ENCODE measurements around the gene CLCNKA.
"Not testable (repeated sequence)": the region's sequence is repeated elsewhere in the genome, so short reads cannot be mapped to it uniquely, and the experiment has no call there.

Gene CLCNKA

GRCh38 chr1:16021681-16022080, at the start of gene CLCNKA:
TSS of gene CLCNKA (plus strand) at chr1:16022036. CDS start at chr1:16022620, 584 bp downstream.
- ATAC-seq = no peak

- no peak for ATAC-seq
Measured at GRCh38 chr1:15972409-15972808, 49.4 kb upstream of the CLCNKA start.

GRCh38 chr1:15973772-15974171, 48.1 kb upstream of the CLCNKA start:
- ATAC-seq = no peak

GRCh38 chr1:15974855-15975254, 47.0 kb upstream of the CLCNKA start:
- ATAC-seq = peak; percentile 39 to 48

- peak; percentile 62 to 69 for ATAC-seq
Measured at GRCh38 chr1:15975358-15975804, 46.5 kb upstream of the CLCNKA start.

- ATAC-seq = peak; percentile 87 to 88
Measured at GRCh38 chr1:15975805-15976680, 45.8 kb upstream of the CLCNKA start, which contains the start of gene ZBTB17. TSS of gene ZBTB17 (minus strand) at chr1:15976101. CDS start at chr1:15948495, 27,606 bp downstream.

GRCh38 chr1:15977947-15978346, 43.9 kb upstream of the CLCNKA start:
- not testable (repeated sequence) for ATAC-seq

- ATAC-seq = no peak
Measured at GRCh38 chr1:15981679-15982078, 40.2 kb upstream of the CLCNKA start.

- ATAC-seq = no peak
Measured at GRCh38 chr1:15983275-15983674, 38.6 kb upstream of the CLCNKA start.

GRCh38 chr1:15985611-15986297, 36.1 kb upstream of the CLCNKA start:
- no peak for ATAC-seq

- no peak for ATAC-seq
Measured at GRCh38 chr1:15988856-15989736, 32.7 kb upstream of the CLCNKA start.

- no peak for ATAC-seq
Measured at GRCh38 chr1:15989776-15990175, 32.1 kb upstream of the CLCNKA start.

- ATAC-seq = no peak
Measured at GRCh38 chr1:15991427-15992186, 30.2 kb upstream of the CLCNKA start.

- no peak for ATAC-seq
Measured at GRCh38 chr1:15992187-15992553, 29.7 kb upstream of the CLCNKA start.

GRCh38 chr1:15992582-15993500, 29.0 kb upstream of the CLCNKA start:
- no peak for ATAC-seq

- ATAC-seq = no peak
Measured at GRCh38 chr1:15993666-15994065, 28.2 kb upstream of the CLCNKA start.

- no peak for ATAC-seq
Measured at GRCh38 chr1:15994081-15994480, 27.8 kb upstream of the CLCNKA start.

GRCh38 chr1:15994590-15995351, 27.1 kb upstream of the CLCNKA start:
- peak; percentile 59 to 63 for ATAC-seq

- ATAC-seq = no peak
Measured at GRCh38 chr1:15997076-15997585, 24.7 kb upstream of the CLCNKA start.

Measured in activated CD4-positive, CD25-positive, alpha-beta regulatory T cell treated with anti-CD3 and anti-CD28 coated beads, Interleukin-2, amount 50 U/mL, for 24 hours (primary cell).